HCT116 (cell line): ENCODE data around the gene RALGPS1. TPM values are rescaled to one million over a fixed set of nuclear protein-coding genes. Genes with fewer than 3 reads are reported as not detected.

ENCODE experiments used
- ATAC-seq: fragments of 200-7000 bp; cut with Tn5 transposase; 2 replicates; pipeline ENCODE4 v1.9.1; 2020; ENCODE audit warnings: mild to moderate bottlenecking, moderate library complexity
- BruUV-seq: library from RNA; stranded (reverse); fragments of 400-500 nt; replicated peaks from 2 replicates; lab custom pipeline; 2021; lab: Mats Ljungman, UMichigan
- CTCF ChIA-PET: fragments of 300-600 bp; sonication (Branson Sonifier 250); formaldehyde crosslinking; loops from one replicate; lab custom pipeline; 2021; ENCODE audit warnings: antibody characterized with exemption; lab: Charles Lee
- POLR2A ChIA-PET: fragments of 300-600, 350-600 bp; sonication (Branson Sonifier 250); formaldehyde crosslinking; loops from one replicate; lab custom pipeline; 2021; ENCODE audit warnings: antibody characterized with exemption; lab: Charles Lee
- RAD21 ChIA-PET, 2 experiments: fragments of 300-600 bp; sonication (Branson Sonifier 250); formaldehyde crosslinking; loops; one replicate each; lab custom pipeline; 2023; ENCODE audit warnings: low total read pairs in 2 of 2; ENCODE audit not compliant: uncharacterized antibody in 2 of 2, unreplicated experiment in 2 of 2, low non-redundant PET in 1 of 2; lab: Charles Lee
- DNase-seq: peaks from one replicate; pipeline ENCODE4 v3.0.0-alpha.2; 2010; ENCODE audit warnings: low read depth, low spot score
- H2AFZ ChIP-seq: fragments of 200-600 bp; shearing (Covaris generic), sonication (generic); 2 replicates; pipeline ENCODE4 v1.6.1; 2017; ENCODE audit warnings: low read depth, mixed run types, mixed read lengths, antibody characterized with exemption, low read length; ENCODE audit not compliant: poor library complexity, severe bottlenecking
- H3K27ac ChIP-seq: 2 replicates; pipeline ENCODE4 v1.5.1; 2012; ENCODE audit warnings: low read depth, low read length
- H3K27me3 ChIP-seq: fragments of 200-600 bp; sonication (generic); 2 replicates; pipeline ENCODE4 v1.6.1; 2016; ENCODE audit warnings: mixed run types, low read length, mixed read lengths; ENCODE audit not compliant: insufficient read depth
- H3K36me3 ChIP-seq, 2 experiments: fragments of 200-500 bp in 1 of 2; fragments of 200-600 bp in 1 of 2; sonication (Bioruptor generic) in 1 of 2; sonication (generic) in 1 of 2; 2 replicates each; pipeline versions ENCODE4 v1.5.1 to v1.6.1; 2014 to 2016; ENCODE audit warnings: low read length in 2 of 2, inconsistent platforms in 1 of 2, mixed read lengths in 1 of 2, mixed run types in 1 of 2; ENCODE audit not compliant: insufficient read depth in 2 of 2, control insufficient read depth in 1 of 2
- H3K4me1 ChIP-seq, 2 experiments: fragments of 200-600 bp in 1 of 2; sonication (generic) in 1 of 2; 2 replicates each; pipeline versions ENCODE4 v1.5.1 to v1.6.1; 2012 to 2017; ENCODE audit warnings: low read length in 2 of 2, inconsistent platforms in 1 of 2, mild to moderate bottlenecking in 1 of 2, mixed read lengths in 1 of 2, mixed run types in 1 of 2, moderate library complexity in 1 of 2; ENCODE audit not compliant: insufficient read depth in 2 of 2, control insufficient read depth in 1 of 2
- H3K4me2 ChIP-seq: fragments of 200-600 bp; sonication (generic); 2 replicates; pipeline ENCODE4 v1.6.1; 2017; ENCODE audit warnings: mixed run types, low read length, mixed read lengths
- H3K4me3 ChIP-seq, 2 experiments: fragments of 200-600 bp in 1 of 2; sonication (generic) in 1 of 2; replicated peaks in 1 of 2; 2 replicates each; pipeline ENCODE4 v1.5.1; 2011 to 2016; ENCODE audit warnings: low read length in 2 of 2, control low read depth in 1 of 2, low read depth in 1 of 2, mild to moderate bottlenecking in 1 of 2, mixed read lengths in 1 of 2, mixed run types in 1 of 2
- H3K79me2 ChIP-seq: fragments of 200-600 bp; sonication (generic); 2 replicates; pipeline ENCODE4 v1.6.1; 2017; ENCODE audit warnings: mild to moderate bottlenecking, mixed run types, low read length, moderate library complexity, mixed read lengths; ENCODE audit not compliant: insufficient read depth
- H3K9ac ChIP-seq: fragments of 200-600 bp; sonication (generic); 2 replicates; pipeline ENCODE4 v1.6.1; 2016; ENCODE audit warnings: low read length, mixed read lengths
- H3K9me2 ChIP-seq: fragments of 200-600 bp; sonication (generic), shearing (Covaris generic); 2 replicates; pipeline ENCODE4 v1.6.1; 2017; ENCODE audit warnings: mixed run types, mild to moderate bottlenecking, moderate library complexity; ENCODE audit not compliant: insufficient read depth
- H3K9me3 ChIP-seq, 2 experiments: fragments of 200-500 bp in 1 of 2; fragments of 200-600 bp in 1 of 2; sonication (Bioruptor generic) in 1 of 2; sonication (generic) in 1 of 2; 2 replicates each; pipeline ENCODE4 v1.6.1; 2014 to 2017; ENCODE audit warnings: low read length in 2 of 2, mixed read lengths in 2 of 2, inconsistent platforms in 1 of 2, low read depth in 1 of 2, mild to moderate bottlenecking in 1 of 2, mixed run types in 1 of 2, moderate library complexity in 1 of 2; ENCODE audit not compliant: control insufficient read depth in 1 of 2, insufficient read depth in 1 of 2
- H4K20me1 ChIP-seq: fragments of 200-600 bp; sonication (generic), shearing (Covaris generic); 2 replicates; pipeline ENCODE4 v1.6.1; 2017; ENCODE audit warnings: mixed run types, mild to moderate bottlenecking, moderate library complexity; ENCODE audit not compliant: insufficient read depth
- ATF3 ChIP-seq: IDR thresholded peaks from 2 replicates; pipeline ENCODE4 v1.6.1; 2012
- CBX3 ChIP-seq: IDR thresholded peaks from 2 replicates; pipeline ENCODE4 v1.6.1; 2012; ENCODE audit warnings: low read depth
- CTCF ChIP-seq, 3 experiments: fragments of 200-600 bp in 1 of 3; sonication (generic) in 1 of 3; IDR thresholded peaks in 2 of 3; conservative IDR thresholded peaks in 1 of 3; 2 replicates each; pipeline ENCODE4 v1.5.1; 2012 to 2017; ENCODE audit warnings: low read depth in 2 of 3, low read length in 2 of 3, antibody characterized with exemption in 1 of 3, borderline replicate concordance in 1 of 3, control low read depth in 1 of 3, mild to moderate bottlenecking in 1 of 3, mixed read lengths in 1 of 3, mixed run types in 1 of 3, moderate library complexity in 1 of 3; ENCODE audit not compliant: insufficient read depth in 1 of 3
- EGR1 ChIP-seq: IDR thresholded peaks from 2 replicates; pipeline ENCODE4 v1.6.1; 2012; ENCODE audit warnings: low read depth
- ELF1 ChIP-seq: IDR thresholded peaks from 2 replicates; pipeline ENCODE4 v1.6.1; 2012; ENCODE audit warnings: low read depth, borderline replicate concordance
- EZH2 ChIP-seq: fragments of 200-600 bp; sonication (generic); IDR thresholded peaks from 2 replicates; pipeline ENCODE4 v1.6.1; 2017; ENCODE audit warnings: antibody characterized with exemption, mixed run types
- EZH2phosphoT487 ChIP-seq: fragments of 200-600 bp; IDR thresholded peaks from 2 replicates; pipeline ENCODE4 v1.6.1; 2018; ENCODE audit warnings: antibody characterized with exemption, borderline replicate concordance
- FOSL1 ChIP-seq: IDR thresholded peaks from 2 replicates; pipeline ENCODE4 v1.6.1; 2012; ENCODE audit warnings: low read depth
- MAX ChIP-seq: IDR thresholded peaks from 2 replicates; pipeline ENCODE4 v1.6.1; 2012
- POLR2A ChIP-seq: IDR thresholded peaks from 2 replicates; pipeline ENCODE4 v1.7.0; 2011; ENCODE audit warnings: borderline replicate concordance; ENCODE audit not compliant: insufficient read depth, insufficient read length; ENCODE audit errors: extremely low read depth
- POLR2AphosphoS5 ChIP-seq: IDR thresholded peaks from 2 replicates; pipeline ENCODE4 v1.6.1; 2011; ENCODE audit warnings: mild to moderate bottlenecking, low read depth, low read length, moderate library complexity
- RAD21 ChIP-seq: IDR thresholded peaks from 2 replicates; pipeline ENCODE4 v1.6.1; 2012; ENCODE audit warnings: low read depth, mild to moderate bottlenecking
- SIN3A ChIP-seq: IDR thresholded peaks from 2 replicates; pipeline ENCODE4 v1.6.1; 2012; ENCODE audit warnings: low read depth
- SRF ChIP-seq: IDR thresholded peaks from 2 replicates; pipeline ENCODE4 v1.6.1; 2012; ENCODE audit warnings: low read depth
- YY1 ChIP-seq: IDR thresholded peaks from 2 replicates; pipeline ENCODE4 v1.6.1; 2011; ENCODE audit warnings: low read length, low read depth, moderate library complexity, mild to moderate bottlenecking; ENCODE audit not compliant: insufficient replicate concordance; ENCODE audit errors: extremely low read depth
- ZFX ChIP-seq: fragments of 450-650 bp; IDR thresholded peaks from 2 replicates; pipeline ENCODE4 v1.6.1; 2017
- ZNF274 ChIP-seq: fragments of 200-500 bp; sonication (Bioruptor generic); IDR thresholded peaks from 2 replicates; pipeline ENCODE4 v1.6.1; 2014; ENCODE audit warnings: mild to moderate bottlenecking, low read depth, low read length, inconsistent platforms
- intact Hi-C: fragments of 100-400 bp; cut with micrococcal nuclease; formaldehyde crosslinking; loops from 2 replicates; pipeline ENCODE4 v1.10.0; 2022
- total RNA-seq: library from RNA; stranded (reverse); gene quantifications from one replicate; pipeline ENCODE4 v1.2.1, GENCODE V29; 2021; ENCODE audit not compliant: unreplicated experiment
- TF ChIP-seq, protein P1 (sequence below): IDR thresholded peaks from 2 replicates; pipeline ENCODE4 v1.6.1; 2011; ENCODE audit warnings: mild to moderate bottlenecking, low read length, moderate library complexity; ENCODE audit not compliant: insufficient replicate concordance; ENCODE audit errors: extremely low read depth

The RALGPS1 gene
- total RNA-seq, 1 experiment from 2014 or later = 7.6 TPM

- TF ChIP-seq CTCF (IDR thresholded peaks at IDR 0.05 in 2 of 3, conservative IDR thresholded peaks at IDR 0.05 in 1 of 3; ENCODE audit: borderline replicate concordance in 1 of 3, insufficient read depth in 1 of 3, low read depth in 2 of 3, low read length in 2 of 3) (no peak), POLR2AphosphoS5 (no peak), ZNF274 (no peak), MAX (no peak), EGR1 (no peak), POLR2A (no peak), YY1 (no peak)
Measured at GRCh38 chr9:126938327-126938726, 23.7 kb downstream of the RALGPS1 start (continued).

DNA sequence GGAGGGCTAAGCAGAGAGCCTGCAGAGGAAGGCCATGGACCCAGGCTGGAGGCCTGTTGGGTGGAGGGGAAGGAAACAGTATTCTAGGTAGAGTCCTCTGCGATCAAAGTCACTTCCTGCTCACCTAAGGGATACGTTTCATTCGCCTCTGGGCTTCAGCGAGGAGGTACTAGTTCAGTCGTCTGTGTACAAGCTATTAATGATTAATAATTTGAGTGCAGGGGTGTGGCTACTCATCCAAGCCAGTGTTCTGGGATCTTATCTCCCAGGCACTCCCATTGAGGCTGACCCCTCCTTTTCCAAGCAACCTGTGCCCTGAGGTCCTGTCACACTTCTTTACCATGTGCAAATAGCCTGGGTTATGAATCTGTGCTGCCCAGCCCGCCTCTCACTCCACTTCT, 25.2 kb downstream of the RALGPS1 start:
- Histone ChIP-seq H3K9me2 (no peaks in the 10 kb centered on the region), H3K79me2 (no peaks in the 10 kb centered on the region), H3K9ac (no peak overlapping the region), H2AFZ (no peak overlapping the region), H3K4me1 (no peaks in the 10 kb centered on the region)
- DNase-seq = no peak
- no TSS peak for BruUV-seq
- TF ChIP-seq ATF3 = no peak
- TF ChIP-seq ZFX = no peak
- no peak for TF ChIP-seq EZH2phosphoT487
- no peak for TF ChIP-seq SRF
- no peak for TF ChIP-seq EZH2
- TF ChIP-seq MAX = no peak
- TF ChIP-seq FOSL1 = no peak
- TF ChIP-seq CBX3 = no peak
- TF ChIP-seq CTCF (IDR thresholded peaks at IDR 0.05 in 2 of 3, conservative IDR thresholded peaks at IDR 0.05 in 1 of 3; ENCODE audit: borderline replicate concordance in 1 of 3, insufficient read depth in 1 of 3, low read depth in 2 of 3, low read length in 2 of 3) = no peak
- no peak for TF ChIP-seq SIN3A
- no peak for TF ChIP-seq EGR1
- no peak for TF ChIP-seq YY1
- TF ChIP-seq RAD21 = no peak
- TF ChIP-seq, protein P1, sequence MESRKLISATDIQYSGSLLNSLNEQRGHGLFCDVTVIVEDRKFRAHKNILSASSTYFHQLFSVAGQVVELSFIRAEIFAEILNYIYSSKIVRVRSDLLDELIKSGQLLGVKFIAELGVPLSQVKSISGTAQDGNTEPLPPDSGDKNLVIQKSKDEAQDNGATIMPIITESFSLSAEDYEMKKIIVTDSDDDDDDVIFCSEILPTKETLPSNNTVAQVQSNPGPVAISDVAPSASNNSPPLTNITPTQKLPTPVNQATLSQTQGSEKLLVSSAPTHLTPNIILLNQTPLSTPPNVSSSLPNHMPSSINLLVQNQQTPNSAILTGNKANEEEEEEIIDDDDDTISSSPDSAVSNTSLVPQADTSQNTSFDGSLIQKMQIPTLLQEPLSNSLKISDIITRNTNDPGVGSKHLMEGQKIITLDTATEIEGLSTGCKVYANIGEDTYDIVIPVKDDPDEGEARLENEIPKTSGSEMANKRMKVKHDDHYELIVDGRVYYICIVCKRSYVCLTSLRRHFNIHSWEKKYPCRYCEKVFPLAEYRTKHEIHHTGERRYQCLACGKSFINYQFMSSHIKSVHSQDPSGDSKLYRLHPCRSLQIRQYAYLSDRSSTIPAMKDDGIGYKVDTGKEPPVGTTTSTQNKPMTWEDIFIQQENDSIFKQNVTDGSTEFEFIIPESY = no peak
- TF ChIP-seq ELF1 = no peak
- TF ChIP-seq, all 23 proteins: peak for 0
- Histone ChIP-seq H3K27ac (no peak overlapping the region), H3K4me2 (no peak overlapping the region), H3K4me3 (no peak overlapping the region), H3K36me3 (no peaks in the 10 kb centered on the region), H4K20me1 (no peaks in the 10 kb centered on the region), H3K9me3 (no peaks in the 10 kb centered on the region), H3K27me3 (no peaks in the 10 kb centered on the region)
- intact Hi-C loops = loop anchor here (1.0 kb wide), 2 partner anchors 259 to 515 kb away; no protein-coding TSS in a partner anchor
- CTCF ChIA-PET = interaction anchor here (0.8 to 2.8 kb wide), 5 partner anchors 10 to 515 kb away, joined by 3 to 36 read pairs (median 6); no protein-coding TSS in a partner anchor
- no peak for ATAC-seq
- POLR2A ChIA-PET = no interaction called here
- RAD21 ChIA-PET = no interaction called here
